Activated CD8-positive, alpha-beta memory T cell treated with anti-CD3 and anti-CD28 coated beads for 4 hours (primary cell): Measurements from ENCODE around the gene SCARF2.
"Not testable (repeated sequence)": the region's sequence is repeated elsewhere in the genome, so short reads cannot be mapped to it uniquely, and the experiment has no call there.

Source experiments
- DNase-seq, 2 donors: peaks; one replicate each; pipeline ENCODE4 v3.0.0-alpha.2; 2020; ENCODE audit warnings: low read depth in 2 of 2

SCARF2 gene

DNA sequence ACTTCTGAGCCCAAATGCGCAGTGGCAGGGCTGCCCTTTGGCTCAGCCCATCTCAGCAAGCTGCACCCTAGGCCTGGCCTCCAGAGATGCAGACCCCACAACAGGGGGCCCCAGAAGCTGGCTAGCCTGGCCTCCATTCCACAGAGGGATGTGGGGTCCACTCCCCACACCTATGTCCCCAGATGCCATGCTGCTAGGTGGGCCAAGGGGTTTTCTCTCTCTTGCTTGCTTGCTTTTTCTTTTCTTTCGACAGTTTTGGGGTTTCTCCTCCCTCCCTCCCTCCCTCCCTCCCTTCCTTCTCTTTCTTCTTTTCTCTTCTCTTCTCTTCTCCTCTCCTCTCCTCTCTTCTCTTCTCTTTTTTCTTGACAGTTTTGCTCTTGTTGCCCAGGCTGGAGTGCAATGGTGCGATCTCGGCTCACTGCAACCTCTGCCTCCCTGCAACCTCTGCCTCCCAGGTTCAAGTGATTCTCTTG lies 9.6 kb downstream of the SCARF2 start:
- no peak for DNase-seq

DNA sequence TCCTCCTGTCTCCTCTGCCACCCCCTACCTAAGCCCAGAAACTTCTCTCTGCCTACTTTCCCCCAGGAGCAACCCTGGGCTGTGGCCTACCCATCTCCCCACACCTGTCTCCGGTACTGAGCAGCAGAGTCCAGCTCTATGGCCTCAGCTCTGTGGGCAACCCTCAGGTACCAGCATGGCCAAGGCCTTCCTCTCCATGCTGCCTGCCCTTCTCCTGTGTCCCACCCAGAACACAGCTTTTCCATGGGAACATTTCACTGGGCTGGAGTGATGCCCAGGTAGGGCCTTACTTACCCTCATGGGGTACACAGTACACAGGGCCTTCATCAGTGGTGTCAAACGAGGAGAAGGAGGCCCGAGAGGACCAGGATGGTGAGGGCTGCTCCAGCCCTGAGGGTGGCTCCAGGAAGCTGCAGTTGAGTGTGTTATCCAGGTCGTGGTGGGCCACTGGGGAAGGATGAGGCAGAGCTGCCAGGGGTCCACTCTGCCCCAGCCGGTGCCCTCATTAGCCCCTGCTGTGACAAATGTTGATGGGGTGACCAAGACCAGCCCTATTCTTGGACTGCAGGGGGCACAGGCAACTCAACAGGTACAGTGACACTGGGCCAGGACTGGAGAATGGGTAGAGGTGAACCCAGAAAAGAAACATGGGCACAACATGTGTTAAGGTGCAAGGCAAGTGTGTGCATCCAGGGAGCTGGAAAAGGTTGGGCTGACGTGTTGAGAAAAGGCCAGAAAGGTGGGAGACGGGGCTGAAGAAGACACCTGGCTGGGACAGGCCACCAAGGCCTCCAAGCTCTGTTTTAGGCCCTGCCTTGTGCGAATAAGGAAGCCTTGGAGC lies 10.3 kb downstream of the SCARF2 start:
- DNase-seq, result no peak

GRCh38 chr22:20426259-20426615 lies 11.4 kb downstream of the SCARF2 start:
- no peak for DNase-seq

DNA sequence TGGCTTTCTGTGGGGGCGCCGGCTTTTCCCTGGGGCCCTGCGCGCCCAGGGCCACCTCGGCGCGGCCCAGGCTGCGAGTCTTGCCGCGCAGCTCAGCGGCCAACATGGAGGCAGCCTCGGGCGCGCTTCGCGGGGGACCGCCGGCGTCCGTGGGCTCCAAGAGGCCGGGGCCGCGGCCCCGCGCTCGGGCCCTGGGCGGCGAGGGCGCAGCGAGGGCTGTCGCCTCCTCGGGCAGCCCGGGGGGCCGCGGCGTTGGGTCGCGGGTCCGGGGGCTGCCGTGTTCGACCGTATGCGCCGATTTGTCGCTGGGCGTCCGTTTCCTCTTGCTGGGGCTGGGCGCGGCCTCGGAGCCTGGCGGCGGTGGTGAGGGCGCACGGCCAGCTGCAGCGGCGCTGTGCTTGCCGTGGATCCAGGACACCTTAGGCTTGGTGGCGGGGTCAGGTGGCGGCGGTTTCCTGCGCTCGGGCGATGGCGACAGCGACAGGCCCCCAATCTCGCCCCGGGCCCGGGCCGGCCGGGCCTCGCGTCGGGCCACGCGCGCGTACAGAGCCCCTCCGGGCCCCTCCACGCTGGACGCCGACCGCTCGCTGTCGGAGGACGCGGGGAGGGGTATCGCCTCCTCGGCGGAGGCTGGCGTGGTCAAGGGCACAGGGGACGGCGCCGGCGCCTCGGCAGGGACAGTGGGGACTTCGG lies 11.9 kb downstream of the SCARF2 start:
- DNase-seq, result no peak

GRCh38 chr22:20424932-20425565 lies 12.6 kb downstream of the SCARF2 start:
- DNase-seq, result no peak

DNA sequence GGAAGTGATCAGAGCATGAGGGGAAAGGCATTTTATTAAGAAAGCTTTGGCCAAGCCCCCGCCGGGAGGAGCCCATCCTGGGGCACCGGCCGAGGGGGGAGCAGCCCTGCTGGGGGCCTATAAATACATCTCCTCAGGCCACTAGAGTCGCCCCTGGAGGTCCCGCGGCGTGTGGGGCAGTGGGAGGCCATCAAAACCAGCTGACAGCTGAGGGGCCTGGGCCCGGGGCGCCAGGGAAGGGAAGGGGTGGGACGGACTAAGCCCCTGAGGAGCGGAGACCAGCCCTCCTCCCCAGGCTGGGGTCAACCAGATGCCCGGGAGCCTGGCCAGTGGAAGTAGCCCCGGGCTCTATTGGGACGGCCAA lies 13.1 kb downstream of the SCARF2 start:
- no peak for DNase-seq

DNA sequence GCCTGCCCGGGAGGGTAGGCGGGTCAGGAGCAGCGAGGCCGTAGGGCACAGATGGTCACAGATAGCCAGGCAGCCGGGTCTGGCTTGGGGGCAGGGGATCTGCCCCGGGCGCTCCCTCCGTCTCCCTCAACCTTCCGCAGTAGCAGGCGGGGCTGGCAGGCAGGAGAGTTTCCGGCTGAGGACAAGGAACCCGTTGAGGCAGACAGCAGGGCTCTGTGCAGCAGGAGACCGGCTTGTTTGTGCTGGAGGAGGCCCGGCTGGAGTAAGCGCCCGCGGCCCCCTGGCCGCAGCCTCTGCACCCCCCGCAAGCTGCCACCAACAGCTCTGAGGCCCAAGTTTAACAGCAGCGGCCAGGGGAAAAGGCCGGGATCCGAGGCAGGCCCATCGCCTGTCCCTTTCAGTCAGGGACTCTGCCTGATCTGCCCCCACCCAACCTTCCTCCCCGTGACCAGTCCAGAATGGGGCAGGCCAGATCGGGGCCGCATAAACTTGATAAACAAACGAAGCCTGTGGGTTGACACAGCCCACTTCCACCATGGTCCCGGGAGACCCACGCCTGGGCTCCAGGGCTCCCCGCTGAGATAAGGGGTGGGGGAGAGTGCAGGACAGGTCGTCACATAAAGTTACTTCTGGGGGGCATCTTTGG lies 13.6 kb downstream of the SCARF2 start:
- no peak for DNase-seq

GRCh38 chr22:20423008-20423905 lies 14.4 kb downstream of the SCARF2 start:
- DNase-seq, result no peak

GRCh38 chr22:20422271-20423007 lies 15.2 kb downstream of the SCARF2 start:
- DNase-seq, result no peak

- no peak for DNase-seq
These were observed 16.1 kb downstream of the SCARF2 start for GRCh38 chr22:20421507-20421874.

GRCh38 chr22:20420157-20420842 lies 17.3 kb downstream of the SCARF2 start:
- no peak for DNase-seq

GRCh38 chr22:20419664-20419951 lies 18.0 kb downstream of the SCARF2 start:
- no peak for DNase-seq

DNA sequence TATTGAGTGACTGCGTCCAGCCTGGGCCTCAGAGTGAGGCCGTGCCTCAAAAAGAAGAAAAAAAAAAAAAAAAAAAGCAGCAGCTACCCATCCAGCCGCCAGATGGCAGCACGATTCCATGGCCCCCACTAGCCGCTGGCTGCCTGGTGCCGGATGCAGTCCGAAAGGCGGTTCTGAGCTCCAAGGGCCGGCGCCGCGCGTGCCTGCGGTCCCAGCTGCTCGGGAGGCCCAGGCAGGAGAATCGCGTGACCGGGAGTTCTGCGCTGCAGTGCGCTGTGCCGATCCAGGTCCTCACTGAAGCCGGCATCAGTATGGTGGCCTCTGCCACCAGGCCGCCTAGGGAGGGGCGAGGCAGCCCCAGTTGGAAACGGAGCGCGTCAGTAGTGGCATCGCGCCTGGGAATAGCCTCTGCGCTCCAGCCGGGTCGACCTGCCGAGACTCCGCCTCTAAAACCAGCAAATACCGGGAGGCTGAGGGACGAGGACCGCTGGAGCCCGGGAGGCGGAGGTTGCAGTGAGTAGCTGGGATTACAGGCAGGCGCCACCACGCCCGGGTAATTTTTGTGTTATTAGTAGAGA lies 19.3 kb downstream of the SCARF2 start:
- peak; percentile 48 to 51 for DNase-seq

GRCh38 chr22:20415699-20416098 lies 21.9 kb downstream of the SCARF2 start:
- DNase-seq, result not testable (repeated sequence)

DNA sequence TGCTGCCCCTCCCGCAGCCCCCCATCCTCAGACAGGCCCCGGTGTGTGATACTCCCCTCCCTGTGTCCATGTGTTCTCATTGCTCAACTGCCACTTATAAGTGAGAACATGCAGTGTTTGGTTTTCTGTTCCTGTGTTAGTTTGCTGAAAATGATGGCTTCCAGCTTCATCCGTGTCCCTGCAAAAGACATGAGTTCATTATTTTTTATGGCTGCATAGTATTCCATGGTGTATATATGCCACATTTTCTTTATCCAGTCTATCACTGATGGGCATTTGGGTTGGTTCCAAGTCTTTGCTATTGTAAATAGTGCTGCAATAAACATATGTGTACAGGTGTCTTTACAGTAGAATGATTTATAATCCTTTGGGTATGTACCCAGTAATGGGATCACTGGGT lies 22.4 kb downstream of the SCARF2 start:
- not testable (repeated sequence) for DNase-seq

GRCh38 chr22:20414450-20414849 lies 23.2 kb downstream of the SCARF2 start:
- no peak for DNase-seq

DNA sequence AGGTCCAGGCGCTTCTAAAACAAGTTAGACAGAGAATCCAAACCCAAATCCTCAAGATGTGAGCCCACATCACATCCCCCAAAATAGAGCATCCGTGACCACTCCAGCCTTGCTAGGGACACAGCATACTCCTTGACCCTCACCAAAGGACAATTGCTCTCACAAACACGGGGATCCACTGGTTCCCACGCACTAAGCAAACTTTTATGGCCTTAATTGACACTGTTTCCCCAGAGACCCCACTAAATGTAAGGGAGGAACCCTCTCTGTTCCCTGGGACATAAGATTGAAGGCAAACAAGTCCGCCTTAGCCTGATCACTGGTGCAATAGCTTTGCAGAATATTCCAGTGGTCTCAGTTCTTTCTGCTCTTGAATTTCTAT lies 23.6 kb downstream of the SCARF2 start:
- DNase-seq, result no peak

DNA sequence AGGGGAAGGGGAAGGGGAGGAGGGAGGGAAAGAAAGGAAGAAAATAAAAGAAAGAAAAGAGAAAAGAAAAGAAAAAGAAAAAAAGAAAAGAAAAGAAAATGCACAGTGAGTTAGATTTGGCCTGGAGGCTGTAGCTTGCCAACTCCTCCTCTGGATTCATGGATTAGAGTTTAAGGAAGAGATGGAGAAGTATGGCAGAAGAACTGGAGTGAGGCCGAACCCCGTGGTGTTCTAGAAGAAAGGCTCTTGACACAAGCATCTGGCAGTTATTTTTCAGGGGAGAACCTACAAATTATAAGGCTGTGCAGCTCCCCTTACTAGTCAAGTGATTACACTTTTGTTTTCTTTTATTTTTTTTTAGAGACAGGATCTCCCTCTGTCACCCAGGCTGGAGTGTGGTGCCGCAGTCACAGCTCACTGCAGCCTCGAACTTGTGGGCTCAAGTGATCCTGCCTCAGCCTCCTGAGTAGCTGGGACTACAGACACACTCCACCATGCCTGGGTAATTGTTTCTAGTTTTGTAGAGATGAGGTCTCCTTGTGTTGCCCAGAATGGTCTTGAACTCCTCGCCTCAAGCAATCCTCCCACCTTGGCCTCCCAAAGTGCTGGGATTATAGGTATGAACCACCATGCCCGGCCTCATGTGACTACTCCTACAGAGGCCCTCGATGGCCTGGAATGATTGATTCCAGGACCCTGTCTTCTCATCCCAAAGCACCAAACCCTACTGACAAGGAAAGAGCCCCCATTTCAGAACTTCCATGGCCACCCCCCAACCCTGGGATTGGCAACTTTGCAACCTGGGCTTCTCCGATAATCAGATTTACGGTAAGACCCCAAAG lies 24.2 kb downstream of the SCARF2 start:
- no peak for DNase-seq
